ENCODE results near the gene HLA-DPA1.

HLA-DPA1 gene

GRCh38 chr6:33014841-33015634 is 58.4 kb downstream of the HLA-DPA1 start:
- DNase-seq = no peak

All from cortex of kidney (tissue), 1 donor.